Activated B cell treated with CpG ODN at 0.5 μM for 24 hours (primary cell): Measurements from ENCODE around the gene ZNF670. TPM values are rescaled to one million over a fixed set of nuclear protein-coding genes. Genes with fewer than 3 reads are reported as not detected.
"Not testable (repeated sequence)": the region's sequence is repeated elsewhere in the genome, so short reads cannot be mapped to it uniquely, and the experiment has no call there.

Source experiments
- ATAC-seq: fragments of 200-7000 bp; cut with Tn5 transposase; one replicate; pipeline ENCODE4 v1.10.0; 2021; ENCODE audit warnings: low read depth, mild to moderate bottlenecking, moderate library complexity
- CTCF ChIA-PET: fragments of 350-600 bp; sonication (Branson Sonifier 250); formaldehyde crosslinking; loops from one replicate; lab custom pipeline; 2021; ENCODE audit warnings: antibody characterized with exemption; lab: Charles Lee
- POLR2A ChIA-PET: fragments of 350-600 bp; sonication (Branson Sonifier 250); formaldehyde crosslinking; loops from one replicate; lab custom pipeline; 2021; ENCODE audit warnings: antibody characterized with exemption; lab: Charles Lee
- DNase-seq: peaks from one replicate; pipeline ENCODE4 v3.0.0; 2022
- H3K27ac Mint-ChIP-seq: one replicate; pipeline ENCODE4 v1.8.0; 2020; ENCODE audit warnings: mixed read lengths
- H3K27me3 Mint-ChIP-seq: one replicate; pipeline ENCODE4 v1.8.0; 2021; ENCODE audit warnings: mixed read lengths
- H3K36me3 Mint-ChIP-seq: one replicate; pipeline ENCODE4 v1.8.0; 2021; ENCODE audit warnings: low read depth, mixed read lengths
- H3K4me1 Mint-ChIP-seq: one replicate; pipeline ENCODE4 v1.8.0; 2021; ENCODE audit warnings: mixed read lengths
- H3K4me3 Mint-ChIP-seq: one replicate; pipeline ENCODE4 v1.8.0; 2020; ENCODE audit warnings: mild to moderate bottlenecking, mixed read lengths
- H3K9me3 Mint-ChIP-seq: one replicate; pipeline ENCODE4 v1.8.0; 2020; ENCODE audit warnings: mixed read lengths
- intact Hi-C: fragments of 100-400 bp; cut with micrococcal nuclease; formaldehyde crosslinking; loops from one replicate; pipeline ENCODE4 v1.15.1; 2024
- total RNA-seq: library from RNA; stranded (reverse); gene quantifications from 2 replicates; pipeline ENCODE4 v1.2.3, GENCODE V29; 2022
- TF ChIP-seq, protein P1 (sequence below): fragments of 200-600 bp; IDR thresholded peaks from one replicate; pipeline ENCODE4 v1.8.0; 2022; ENCODE audit warnings: antibody characterized with exemption, mild to moderate bottlenecking

Gene ZNF670
- 6.1 and 6.2 TPM in 2 replicates for total RNA-seq

- peaks cover 4% of the 10 kb centered on the region for H3K27me3 Mint-ChIP-seq
- peak; percentile 78 for DNase-seq
- intact Hi-C loops: loop anchor here (1.0 to 5.0 kb wide), 4 partner anchors 26 to 146 kb away; partner anchors contain the start of genes ZNF669 and ZNF695
- TF ChIP-seq, protein P1, sequence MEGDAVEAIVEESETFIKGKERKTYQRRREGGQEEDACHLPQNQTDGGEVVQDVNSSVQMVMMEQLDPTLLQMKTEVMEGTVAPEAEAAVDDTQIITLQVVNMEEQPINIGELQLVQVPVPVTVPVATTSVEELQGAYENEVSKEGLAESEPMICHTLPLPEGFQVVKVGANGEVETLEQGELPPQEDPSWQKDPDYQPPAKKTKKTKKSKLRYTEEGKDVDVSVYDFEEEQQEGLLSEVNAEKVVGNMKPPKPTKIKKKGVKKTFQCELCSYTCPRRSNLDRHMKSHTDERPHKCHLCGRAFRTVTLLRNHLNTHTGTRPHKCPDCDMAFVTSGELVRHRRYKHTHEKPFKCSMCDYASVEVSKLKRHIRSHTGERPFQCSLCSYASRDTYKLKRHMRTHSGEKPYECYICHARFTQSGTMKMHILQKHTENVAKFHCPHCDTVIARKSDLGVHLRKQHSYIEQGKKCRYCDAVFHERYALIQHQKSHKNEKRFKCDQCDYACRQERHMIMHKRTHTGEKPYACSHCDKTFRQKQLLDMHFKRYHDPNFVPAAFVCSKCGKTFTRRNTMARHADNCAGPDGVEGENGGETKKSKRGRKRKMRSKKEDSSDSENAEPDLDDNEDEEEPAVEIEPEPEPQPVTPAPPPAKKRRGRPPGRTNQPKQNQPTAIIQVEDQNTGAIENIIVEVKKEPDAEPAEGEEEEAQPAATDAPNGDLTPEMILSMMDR: no peak
- peaks cover 7% of the 10 kb centered on the region for H3K9me3 Mint-ChIP-seq
- H3K27ac Mint-ChIP-seq: peak within 1 kb of the TSS; percentile 83
- peaks cover 9% of the 10 kb centered on the region for H3K36me3 Mint-ChIP-seq
- ChIA-PET CTCF (interaction anchor here (1.5 kb wide), 1 partner anchor 171 kb away, joined by 3 read pairs; no protein-coding TSS in a partner anchor), POLR2A (interaction anchor here (0.6 to 2.4 kb wide), 5 partner anchors 25 to 558 kb away, joined by 3 to 17 read pairs (median 6); partner anchors contain the start of genes AHCTF1 and ZNF669)
- peak; percentile 98 for ATAC-seq
- peaks cover 27% of the 10 kb centered on the region for H3K4me1 Mint-ChIP-seq
- H3K4me3 Mint-ChIP-seq: peak within 1 kb of the TSS; percentile 95
Measured at GRCh38 chr1:247078258-247079140, at the start of gene ZNF670. ZNF670 (minus strand) TSS chr1:247078811; CDS start chr1:247078596, 215 bp downstream.

DNA sequence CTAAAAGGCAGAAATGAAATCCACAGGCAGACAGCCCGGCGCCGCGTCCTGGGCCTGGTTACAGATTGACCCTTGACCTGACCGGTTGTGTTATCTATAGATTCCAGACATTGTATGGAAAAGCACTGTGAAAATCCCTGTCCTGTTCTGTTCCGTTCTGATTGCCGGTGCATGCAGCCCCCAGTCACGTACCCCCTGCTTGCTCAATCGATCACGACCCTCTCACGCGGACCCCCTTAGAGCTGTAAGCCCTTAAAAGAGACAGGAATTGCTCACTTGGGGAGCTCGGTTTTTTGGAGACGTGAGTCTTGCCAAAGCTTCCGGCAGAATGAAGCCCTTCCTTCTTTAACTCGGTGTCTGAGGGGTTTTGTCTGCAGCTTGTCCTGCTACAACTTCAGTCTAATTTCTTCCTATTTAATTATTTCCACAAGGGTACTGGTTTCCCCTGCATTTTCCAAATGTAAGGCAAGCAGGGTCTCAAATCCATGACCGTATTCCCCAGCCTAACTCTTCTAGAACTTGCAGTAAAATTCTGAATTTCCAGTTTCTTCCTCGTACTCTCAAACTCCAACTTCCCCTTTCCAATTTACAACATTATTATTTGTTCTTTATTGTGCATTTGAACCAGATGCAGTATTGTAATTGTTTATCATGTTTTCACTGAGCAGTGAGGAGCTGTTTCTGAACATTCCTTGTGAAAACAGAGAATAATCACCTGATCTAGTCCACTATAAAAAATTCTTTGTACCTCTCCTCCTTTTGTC is 49.1 kb upstream of the ZNF670 start:
- POLR2A ChIA-PET: not testable (repeated sequence)
- H3K4me1 Mint-ChIP-seq: peaks cover 10% of the 10 kb centered on the region

DNA sequence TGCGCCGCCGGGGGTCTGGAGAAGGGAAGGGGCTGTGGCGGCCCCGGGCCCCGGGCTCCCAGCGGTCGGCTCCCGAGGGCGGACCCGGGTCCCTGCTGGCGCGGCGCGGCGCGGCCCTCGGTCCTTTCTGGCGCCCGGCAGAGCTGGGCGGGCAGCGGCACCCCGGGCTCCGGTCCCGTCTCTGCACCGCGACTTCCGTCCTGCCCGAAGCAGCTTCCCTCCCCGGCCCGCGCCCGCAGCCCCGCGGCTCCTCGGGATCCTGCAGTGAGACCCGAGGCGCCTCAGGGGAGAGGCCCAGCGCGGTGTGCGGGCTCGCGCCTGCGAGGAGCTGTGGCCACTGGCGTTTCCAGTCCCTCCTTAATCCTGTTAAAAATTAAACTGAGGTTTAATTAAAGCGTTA is 48.0 kb upstream of the ZNF670 start:
- POLR2A ChIA-PET, intact Hi-C loops: not testable (repeated sequence)
- peaks cover 13% of the 10 kb centered on the region for H3K36me3 Mint-ChIP-seq

More for the DNA sequence above, 49.1 kb upstream of the ZNF670 start:
- H3K4me3 Mint-ChIP-seq: peak overlapping the region; percentile 82
- ATAC-seq, H3K9me3 Mint-ChIP-seq, DNase-seq, H3K27me3 Mint-ChIP-seq, CTCF ChIA-PET, intact Hi-C loops: not testable (repeated sequence)
- H3K27ac Mint-ChIP-seq: peak overlapping the region; percentile 61
- H3K36me3 Mint-ChIP-seq: peaks cover 24% of the 10 kb centered on the region

GRCh38 chr1:247126166-247126565 is 47.6 kb upstream of the ZNF670 start:
- H3K4me3 Mint-ChIP-seq, intact Hi-C loops, POLR2A ChIA-PET, CTCF ChIA-PET, H3K9me3 Mint-ChIP-seq, DNase-seq, H3K27me3 Mint-ChIP-seq, H3K27ac Mint-ChIP-seq: not testable (repeated sequence)
- ATAC-seq: peak; percentile 99
- Mint-ChIP-seq H3K36me3 (peaks cover 13% of the 10 kb centered on the region), H3K4me1 (peaks cover 10% of the 10 kb centered on the region)

More for the DNA sequence above, 48.0 kb upstream of the ZNF670 start:
- H3K27ac Mint-ChIP-seq, H3K27me3 Mint-ChIP-seq, H3K4me3 Mint-ChIP-seq, CTCF ChIA-PET, H3K9me3 Mint-ChIP-seq, DNase-seq: not testable (repeated sequence)
- ATAC-seq: peak; percentile 53
- peaks cover 10% of the 10 kb centered on the region for H3K4me1 Mint-ChIP-seq

- DNase-seq: no peak
- intact Hi-C loops: no loop called here
Measured at GRCh38 chr1:247121382-247121781, 42.8 kb upstream of the ZNF670 start.

DNA sequence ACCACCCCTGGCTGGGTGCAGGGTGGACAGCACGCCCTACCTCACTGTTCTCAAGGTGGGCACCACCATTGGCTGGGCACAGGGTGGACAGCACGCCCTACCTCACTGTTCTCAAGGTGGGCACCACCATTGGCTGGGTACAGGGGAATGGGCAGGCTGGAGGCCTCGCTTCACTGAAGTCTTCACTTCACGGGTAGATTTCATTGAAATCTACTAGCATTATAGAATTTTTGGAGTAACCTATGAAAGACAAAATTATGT is 41.7 kb upstream of the ZNF670 start:
- intact Hi-C loops, H3K4me3 Mint-ChIP-seq: not testable (repeated sequence)
- POLR2A ChIA-PET: interaction anchor here (0.8 kb wide), 1 partner anchor 9 kb away, joined by 3 read pairs; no protein-coding TSS in a partner anchor

More at GRCh38 chr1:247121382-247121781, 42.8 kb upstream of the ZNF670 start:
- Mint-ChIP-seq H3K36me3 (no peaks in the 10 kb centered on the region), H3K9me3 (peaks cover 2% of the 10 kb centered on the region), H3K4me3 (no peak overlapping the region), H3K27ac (no peak overlapping the region), H3K4me1 (no peaks in the 10 kb centered on the region), H3K27me3 (no peaks in the 10 kb centered on the region)
- ChIA-PET POLR2A (no interaction called here), CTCF (no interaction called here)
- ATAC-seq: no peak
- TF ChIP-seq, protein P1: no peak

More for the DNA sequence above, 41.7 kb upstream of the ZNF670 start:
- H3K36me3 Mint-ChIP-seq, DNase-seq, H3K27ac Mint-ChIP-seq, H3K9me3 Mint-ChIP-seq, H3K4me1 Mint-ChIP-seq, ATAC-seq, H3K27me3 Mint-ChIP-seq, CTCF ChIA-PET: not testable (repeated sequence)
